HepG2 (cell line): Measurements from ENCODE around the gene KAT7. TPM values are rescaled to one million over a fixed set of nuclear protein-coding genes. Genes with fewer than 3 reads are reported as not detected.

Experiments used
- AHDC1 ChIP-seq: sonication (generic); formaldehyde crosslinking; IDR thresholded peaks from 2 replicates; pipeline ENCODE4 v1.5.1; 2020; ENCODE audit warnings: mild to moderate bottlenecking, missing genetic modification reagents, borderline replicate concordance
- ARNTL ChIP-seq: sonication (generic); formaldehyde crosslinking; IDR thresholded peaks from 2 replicates; pipeline ENCODE4 v1.4.0; 2020; ENCODE audit warnings: mild to moderate bottlenecking, missing genetic modification reagents
- KLF11 ChIP-seq: IDR thresholded peaks from 2 replicates; pipeline ENCODE4 v1.6.1; 2016; ENCODE audit warnings: missing compliant biosample characterization
- MEIS2 ChIP-seq: sonication (generic); formaldehyde crosslinking; IDR thresholded peaks from 2 replicates; pipeline ENCODE4 v1.9.0; 2021; ENCODE audit warnings: mild to moderate bottlenecking, missing genetic modification reagents
- MZF1 ChIP-seq: sonication (generic); formaldehyde crosslinking; IDR thresholded peaks from 2 replicates; pipeline ENCODE4 v1.8.1; 2023; ENCODE audit warnings: mild to moderate bottlenecking, missing genetic modification reagents, borderline replicate concordance
- PREB ChIP-seq: sonication (generic); formaldehyde crosslinking; IDR thresholded peaks from 2 replicates; pipeline ENCODE4 v1.4.0; 2020; ENCODE audit warnings: missing genetic modification reagents
- SRY ChIP-seq: sonication (generic); formaldehyde crosslinking; IDR thresholded peaks from 2 replicates; pipeline ENCODE4 v1.8.0; 2022; ENCODE audit warnings: mild to moderate bottlenecking, missing genetic modification reagents
- TRIM22 ChIP-seq: fragments of 450-650 bp; IDR thresholded peaks from 2 replicates; pipeline ENCODE4 v1.6.1; 2017
- ZBTB46 ChIP-seq: sonication (generic); formaldehyde crosslinking; IDR thresholded peaks from 2 replicates; pipeline ENCODE4 v1.4.0; 2020; ENCODE audit warnings: mild to moderate bottlenecking, missing genetic modification reagents, borderline replicate concordance
- ZFP41 ChIP-seq: sonication (generic); formaldehyde crosslinking; IDR thresholded peaks from 2 replicates; pipeline ENCODE4 v1.4.0; 2020; ENCODE audit warnings: mild to moderate bottlenecking, missing genetic modification reagents, borderline replicate concordance
- ZNF20 ChIP-seq: sonication (generic); formaldehyde crosslinking; IDR thresholded peaks from 2 replicates; pipeline ENCODE4 v1.4.0; 2020; ENCODE audit warnings: mild to moderate bottlenecking, moderate library complexity, missing genetic modification reagents
- ZNF282 ChIP-seq: fragments of 450-650 bp; IDR thresholded peaks from 2 replicates; pipeline ENCODE4 v1.6.1; 2018; ENCODE audit not compliant: partially characterized antibody
- ZNF674 ChIP-seq: sonication (generic); formaldehyde crosslinking; IDR thresholded peaks from 2 replicates; pipeline ENCODE4 v1.5.0; 2020; ENCODE audit warnings: low read depth, mild to moderate bottlenecking, missing genetic modification reagents
- polyA plus RNA-seq, 8 experiments: library from polyadenylated mRNA; depleted of rRNA in 3 of 8; stranded (reverse) in 7 of 8; unstranded in 1 of 8; fragments of >200 nt; fragmentation: Illumina TruSeq in 4 of 8; extraction: Trizol in 4 of 8; gene quantifications; 2 replicates each; pipeline versions ENCODE4 v1.2.1 to v1.2.3, GENCODE V29; 2011 to 2016; ENCODE audit warnings: low read depth in 4 of 8, missing spikeins in 1 of 8, mixed read lengths in 1 of 8; ENCODE audit not compliant: insufficient read depth in 1 of 8
- total RNA-seq, 5 experiments: library from RNA; depleted of rRNA; stranded (reverse); fragments of >200 nt; fragmentation: Illumina TruSeq; extraction: Trizol; gene quantifications; 2 replicates each; pipeline ENCODE4 v1.2.3, GENCODE V29; 2016; ENCODE audit warnings: low read depth in 1 of 5

The KAT7 gene
- total and polyA plus RNA-seq, 2 of the 13 experiments (the other 11 are each of a cell fraction or from before 2014, with no cell fraction given) = 21.2 to 39.2 TPM

GRCh38 chr17:49851387-49852291, 63.2 kb downstream of the KAT7 start (continued):
- TF ChIP-seq AHDC1 (peak; percentile 66), ARNTL (no peak), MZF1 (CRISPR knock-in tag) (peak; percentile 67; the same call in 1 of the 2 replicates), ZNF282 (no peak), ZNF20 (CRISPR knock-in tag) (no peak), ZNF674 (no peak), KLF11 (CRISPR knock-in tag) (no peak), TRIM22 (no peak), MEIS2 (CRISPR knock-in tag) (no peak), ZBTB46 (CRISPR knock-in tag) (no peak), ZFP41 (CRISPR knock-in tag) (no peak), PREB (CRISPR knock-in tag) (no peak), SRY (CRISPR knock-in tag) (no peak; the same call in 1 of the 2 replicates)
